ENCODE measurements around the gene VPS13C.

Gene VPS13C

DNA sequence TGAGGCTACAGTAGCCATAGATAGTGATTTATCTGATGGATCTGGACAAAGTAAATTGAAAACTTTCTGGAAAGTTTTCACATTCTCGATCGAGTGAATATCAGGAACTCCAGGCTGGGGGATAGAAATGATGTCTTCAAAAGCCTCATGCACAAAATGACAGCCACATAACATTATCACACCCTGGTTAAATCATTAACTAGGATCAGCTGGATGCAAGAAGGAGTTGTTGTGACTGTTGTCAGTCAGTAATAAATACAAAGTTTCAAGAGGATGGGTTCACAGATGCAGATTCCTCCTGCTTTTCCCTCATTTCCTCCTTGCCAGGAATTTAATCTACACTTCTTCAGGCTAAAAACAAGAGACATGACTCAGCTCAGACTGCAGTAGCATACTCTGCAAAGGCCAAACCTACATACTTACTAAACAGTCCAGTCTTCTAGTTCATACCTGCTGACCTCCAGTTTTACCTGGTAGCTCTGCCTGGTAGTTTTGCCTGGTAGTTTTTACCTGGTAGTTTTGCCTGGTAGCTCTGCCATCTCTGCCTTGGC lies 47.4 kb upstream of the VPS13C start:
- Histone ChIP-seq H3K27ac (ENCODE audit: low read depth, low read length) (no peak overlapping the region), H4K20me1 (ENCODE audit: low read depth, low read length) (no peaks in the 10 kb centered on the region), H3K9me2 (replicated peaks; ENCODE audit: insufficient read depth, low read length) (no peaks in the 10 kb centered on the region), H2AFZ (ENCODE audit: low read depth, low read length, severe bottlenecking) (no peak overlapping the region), H3K4me3 (ENCODE audit: insufficient read depth, low read length, poor library complexity, severe bottlenecking) (no peak overlapping the region), H3K4me2 (ENCODE audit: low read depth, low read length, poor library complexity, severe bottlenecking) (no peak overlapping the region), H3K79me2 (ENCODE audit: insufficient read depth, low read length) (no peaks in the 10 kb centered on the region), H3K36me3 (ENCODE audit: low read length) (no peaks in the 10 kb centered on the region), H3K9ac (ENCODE audit: low read length) (no peak overlapping the region), H3K27me3 (ENCODE audit: low read length) (no peaks in the 10 kb centered on the region), H3F3A (ENCODE audit: insufficient read depth) (no peaks in the 10 kb centered on the region), H3K9me3 (ENCODE audit: insufficient read depth, low read length) (no peaks in the 10 kb centered on the region)
- TF ChIP-seq, protein P1, sequence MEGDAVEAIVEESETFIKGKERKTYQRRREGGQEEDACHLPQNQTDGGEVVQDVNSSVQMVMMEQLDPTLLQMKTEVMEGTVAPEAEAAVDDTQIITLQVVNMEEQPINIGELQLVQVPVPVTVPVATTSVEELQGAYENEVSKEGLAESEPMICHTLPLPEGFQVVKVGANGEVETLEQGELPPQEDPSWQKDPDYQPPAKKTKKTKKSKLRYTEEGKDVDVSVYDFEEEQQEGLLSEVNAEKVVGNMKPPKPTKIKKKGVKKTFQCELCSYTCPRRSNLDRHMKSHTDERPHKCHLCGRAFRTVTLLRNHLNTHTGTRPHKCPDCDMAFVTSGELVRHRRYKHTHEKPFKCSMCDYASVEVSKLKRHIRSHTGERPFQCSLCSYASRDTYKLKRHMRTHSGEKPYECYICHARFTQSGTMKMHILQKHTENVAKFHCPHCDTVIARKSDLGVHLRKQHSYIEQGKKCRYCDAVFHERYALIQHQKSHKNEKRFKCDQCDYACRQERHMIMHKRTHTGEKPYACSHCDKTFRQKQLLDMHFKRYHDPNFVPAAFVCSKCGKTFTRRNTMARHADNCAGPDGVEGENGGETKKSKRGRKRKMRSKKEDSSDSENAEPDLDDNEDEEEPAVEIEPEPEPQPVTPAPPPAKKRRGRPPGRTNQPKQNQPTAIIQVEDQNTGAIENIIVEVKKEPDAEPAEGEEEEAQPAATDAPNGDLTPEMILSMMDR (IDR thresholded peaks at IDR 0.05; ENCODE audit: insufficient read depth, low read length, poor library complexity, severe bottlenecking), result no peak
- no peak for TF ChIP-seq EZH2phosphoT487 (conservative IDR thresholded peaks at IDR 0.05; ENCODE audit: low read length)

- Histone ChIP-seq H2AFZ (ENCODE audit: low read depth, low read length, severe bottlenecking) (no peak overlapping the region), H3K9me2 (replicated peaks; ENCODE audit: insufficient read depth, low read length) (no peaks in the 10 kb centered on the region), H3K36me3 (ENCODE audit: low read length) (no peaks in the 10 kb centered on the region), H4K20me1 (ENCODE audit: low read depth, low read length) (no peaks in the 10 kb centered on the region), H3K9ac (ENCODE audit: low read length) (no peak overlapping the region), H3K27ac (ENCODE audit: low read depth, low read length) (no peak overlapping the region), H3K79me2 (ENCODE audit: insufficient read depth, low read length) (no peaks in the 10 kb centered on the region), H3K4me2 (ENCODE audit: low read depth, low read length, poor library complexity, severe bottlenecking) (no peak overlapping the region), H3F3A (ENCODE audit: insufficient read depth) (no peaks in the 10 kb centered on the region), H3K27me3 (ENCODE audit: low read length) (no peaks in the 10 kb centered on the region), H3K9me3 (ENCODE audit: insufficient read depth, low read length) (no peaks in the 10 kb centered on the region), H3K4me3 (ENCODE audit: insufficient read depth, low read length, poor library complexity, severe bottlenecking) (no peak overlapping the region)
- TF ChIP-seq, protein P1 (IDR thresholded peaks at IDR 0.05; ENCODE audit: insufficient read depth, low read length, poor library complexity, severe bottlenecking), result no peak
- TF ChIP-seq EZH2phosphoT487 (conservative IDR thresholded peaks at IDR 0.05; ENCODE audit: low read length), result no peak
These were observed 45.8 kb upstream of the VPS13C start for GRCh38 chr15:62106096-62106495.

- Histone ChIP-seq H3K27ac (ENCODE audit: low read depth, low read length) (no peak overlapping the region), H3K36me3 (ENCODE audit: low read length) (no peaks in the 10 kb centered on the region), H3K9ac (ENCODE audit: low read length) (no peak overlapping the region), H3K4me3 (ENCODE audit: insufficient read depth, low read length, poor library complexity, severe bottlenecking) (no peak overlapping the region), H3K4me2 (ENCODE audit: low read depth, low read length, poor library complexity, severe bottlenecking) (no peak overlapping the region), H4K20me1 (ENCODE audit: low read depth, low read length) (no peaks in the 10 kb centered on the region), H3K9me2 (replicated peaks; ENCODE audit: insufficient read depth, low read length) (no peaks in the 10 kb centered on the region), H3K9me3 (ENCODE audit: insufficient read depth, low read length) (no peaks in the 10 kb centered on the region), H3F3A (ENCODE audit: insufficient read depth) (no peaks in the 10 kb centered on the region), H3K79me2 (ENCODE audit: insufficient read depth, low read length) (no peaks in the 10 kb centered on the region), H2AFZ (ENCODE audit: low read depth, low read length, severe bottlenecking) (no peak overlapping the region), H3K27me3 (ENCODE audit: low read length) (no peaks in the 10 kb centered on the region)
- TF ChIP-seq, protein P1 (IDR thresholded peaks at IDR 0.05; ENCODE audit: insufficient read depth, low read length, poor library complexity, severe bottlenecking), result no peak
- no peak for TF ChIP-seq EZH2phosphoT487 (conservative IDR thresholded peaks at IDR 0.05; ENCODE audit: low read length)
These were observed 45.0 kb upstream of the VPS13C start for GRCh38 chr15:62105266-62105665.

All from SU-DHL-6 (cell line).